Effector memory CD4-positive, alpha-beta T cell (primary cell): Measurements from ENCODE around the gene JAZF1.

ENCODE experiments used
- DNase-seq, 3 donors: peaks; one replicate each; pipeline ENCODE4 v3.0.0-alpha.2; 2020
- H3K27ac ChIP-seq: 2 replicates; pipeline ENCODE4 v1.7.0; 2013; ENCODE audit warnings: mild to moderate bottlenecking, low read length, moderate library complexity; ENCODE audit not compliant: insufficient read depth, poor library complexity, severe bottlenecking
- H3K27me3 ChIP-seq: replicated peaks from 2 replicates; pipeline ENCODE4 v1.7.0; 2013; ENCODE audit warnings: mild to moderate bottlenecking, low read length; ENCODE audit not compliant: insufficient read depth, control insufficient read depth, poor library complexity, severe bottlenecking
- H3K36me3 ChIP-seq: 2 replicates; pipeline ENCODE4 v1.7.0; 2013; ENCODE audit warnings: mild to moderate bottlenecking, low read length, moderate library complexity; ENCODE audit not compliant: control insufficient read depth, insufficient read depth
- H3K4me1 ChIP-seq: 2 replicates; pipeline ENCODE4 v1.7.0; 2013; ENCODE audit warnings: low read length, mild to moderate bottlenecking; ENCODE audit not compliant: control insufficient read depth, insufficient read depth, poor library complexity, severe bottlenecking
- H3K4me3 ChIP-seq: 2 replicates; pipeline ENCODE4 v1.7.0; 2013; ENCODE audit warnings: low read length, low read depth, mild to moderate bottlenecking; ENCODE audit not compliant: insufficient read depth, poor library complexity, severe bottlenecking
- H3K9me3 ChIP-seq: 2 replicates; pipeline ENCODE4 v1.7.0; 2013; ENCODE audit warnings: mild to moderate bottlenecking, low read length, moderate library complexity; ENCODE audit not compliant: control insufficient read depth

The JAZF1 gene

DNA sequence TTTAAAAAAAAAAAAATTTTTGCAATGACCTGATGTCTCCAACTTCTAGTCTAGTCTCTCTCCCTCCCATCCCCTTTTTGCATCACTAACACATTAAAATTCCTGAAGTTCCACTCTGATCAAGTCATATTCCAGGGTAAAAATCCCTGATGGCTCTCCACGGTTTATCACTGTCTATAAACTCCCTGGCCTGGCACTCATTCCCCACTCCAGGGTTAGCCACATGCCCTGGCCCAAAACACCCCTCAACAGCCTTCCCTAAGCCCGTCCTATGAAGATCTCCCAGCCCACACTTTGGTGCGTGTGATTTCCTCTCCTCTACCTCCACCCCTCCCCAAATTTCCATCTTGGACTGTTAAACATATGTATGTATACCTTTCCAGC is 125.4 kb downstream of the JAZF1 start:
- H3K9me3 ChIP-seq = no peaks in the 10 kb centered on the region
- no peaks in the 10 kb centered on the region for H3K36me3 ChIP-seq
- no peak overlapping the region for H3K27ac ChIP-seq
- H3K4me3 ChIP-seq = no peak overlapping the region
- no peaks in the 10 kb centered on the region for H3K4me1 ChIP-seq
- DNase-seq = no peak
- H3K27me3 ChIP-seq = no peaks in the 10 kb centered on the region

DNA sequence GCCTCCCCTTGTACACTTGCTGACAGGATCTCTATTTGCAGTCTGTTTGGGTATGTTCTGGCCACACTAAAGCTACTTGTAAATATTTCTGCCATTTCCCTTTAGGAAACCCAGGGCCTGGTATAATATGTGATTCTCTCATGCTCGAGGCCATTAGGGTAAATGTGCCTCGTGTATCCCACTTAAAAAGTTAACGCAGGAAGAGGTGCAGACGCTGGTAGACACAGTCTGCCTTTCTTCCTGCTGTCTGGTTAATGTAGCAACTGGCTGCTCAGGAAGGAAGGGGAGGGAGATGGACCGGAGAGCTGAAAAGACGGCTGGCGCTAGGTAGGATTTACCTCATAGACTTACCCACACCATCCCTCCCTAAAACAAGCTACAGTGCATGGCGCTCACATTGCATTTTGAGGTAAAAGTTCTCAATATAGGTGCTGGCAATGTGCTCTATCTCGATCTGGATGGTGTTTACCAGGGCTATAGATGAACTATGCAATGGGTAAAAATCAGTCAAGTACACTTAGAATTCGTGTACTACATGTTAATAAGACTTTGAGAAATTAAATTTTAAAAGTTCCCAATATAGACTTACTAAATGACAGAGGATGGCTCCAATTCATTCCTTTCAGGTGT is 125.9 kb downstream of the JAZF1 start:
- H3K4me1 ChIP-seq = no peaks in the 10 kb centered on the region
- H3K27me3 ChIP-seq = no peaks in the 10 kb centered on the region
- no peaks in the 10 kb centered on the region for H3K36me3 ChIP-seq
- DNase-seq = no peak
- no peak overlapping the region for H3K4me3 ChIP-seq
- H3K27ac ChIP-seq = no peak overlapping the region
- no peaks in the 10 kb centered on the region for H3K9me3 ChIP-seq

DNA sequence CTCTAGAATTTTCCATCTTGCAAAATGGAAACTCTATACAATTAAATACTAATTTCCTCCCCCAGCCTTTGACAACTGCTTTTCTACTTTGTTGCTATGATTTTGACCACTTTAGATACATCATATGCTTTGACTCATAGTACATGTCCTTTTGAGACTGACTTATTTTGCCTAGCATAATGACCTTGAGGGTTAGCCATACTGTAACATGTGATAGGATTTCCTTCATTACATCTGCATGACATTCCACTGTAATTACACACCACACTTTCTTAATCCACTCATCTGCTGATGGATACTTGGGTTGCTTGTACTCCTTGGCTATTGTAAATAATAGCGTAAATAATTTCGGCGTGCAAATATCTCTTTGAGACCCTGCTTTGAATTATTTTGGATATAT is 127.7 kb downstream of the JAZF1 start:
- H3K27me3 ChIP-seq = no peaks in the 10 kb centered on the region
- no peaks in the 10 kb centered on the region for H3K9me3 ChIP-seq
- no peak overlapping the region for H3K4me3 ChIP-seq
- no peaks in the 10 kb centered on the region for H3K4me1 ChIP-seq
- H3K36me3 ChIP-seq = no peaks in the 10 kb centered on the region
- H3K27ac ChIP-seq = no peak overlapping the region
- DNase-seq = no peak

DNA sequence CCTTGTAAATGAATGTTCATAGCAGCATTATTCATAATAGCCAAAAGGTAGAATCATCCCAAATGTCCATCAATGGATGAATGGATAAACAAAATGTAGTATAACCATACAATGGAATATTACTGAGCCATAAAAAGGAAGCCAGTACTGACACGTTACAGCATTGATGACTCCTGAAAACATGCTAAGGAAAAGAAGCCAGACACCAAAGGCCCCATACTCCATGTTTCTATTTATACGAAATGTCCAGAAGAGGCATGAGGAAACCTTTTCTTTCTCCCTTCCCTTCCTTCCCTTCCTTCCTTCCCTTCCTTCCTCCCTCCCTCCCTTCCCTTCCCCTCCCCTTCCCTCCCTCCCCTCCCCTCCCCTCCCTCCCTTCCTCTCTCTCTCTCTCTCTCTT is 131.9 kb downstream of the JAZF1 start:
- H3K4me3 ChIP-seq = no peak overlapping the region
- DNase-seq = no peak
- no peaks in the 10 kb centered on the region for H3K36me3 ChIP-seq
- no peaks in the 10 kb centered on the region for H3K9me3 ChIP-seq
- no peaks in the 10 kb centered on the region for H3K4me1 ChIP-seq
- no peak overlapping the region for H3K27ac ChIP-seq
- no peaks in the 10 kb centered on the region for H3K27me3 ChIP-seq

DNA sequence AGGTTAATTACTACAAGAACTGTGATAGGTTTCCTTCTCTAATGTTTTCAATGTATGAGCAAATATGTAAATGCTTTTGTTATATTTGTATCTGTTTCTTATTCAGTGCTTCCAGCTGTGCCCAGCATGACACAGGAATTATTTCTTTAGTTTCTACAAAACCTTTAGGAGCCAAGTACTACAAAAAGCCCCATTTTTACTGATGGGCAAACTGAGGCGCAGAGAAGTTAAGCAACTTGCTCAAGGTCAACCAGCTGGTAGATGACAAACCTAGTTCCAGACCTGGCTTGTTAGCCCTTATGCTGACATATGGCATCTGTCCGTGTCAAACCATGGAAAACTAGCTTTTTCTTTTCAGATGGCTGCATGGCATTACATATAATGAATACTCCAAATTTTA is 134.6 kb downstream of the JAZF1 start:
- no peak overlapping the region for H3K4me3 ChIP-seq
- H3K36me3 ChIP-seq = no peaks in the 10 kb centered on the region
- H3K27ac ChIP-seq = no peak overlapping the region

DNA sequence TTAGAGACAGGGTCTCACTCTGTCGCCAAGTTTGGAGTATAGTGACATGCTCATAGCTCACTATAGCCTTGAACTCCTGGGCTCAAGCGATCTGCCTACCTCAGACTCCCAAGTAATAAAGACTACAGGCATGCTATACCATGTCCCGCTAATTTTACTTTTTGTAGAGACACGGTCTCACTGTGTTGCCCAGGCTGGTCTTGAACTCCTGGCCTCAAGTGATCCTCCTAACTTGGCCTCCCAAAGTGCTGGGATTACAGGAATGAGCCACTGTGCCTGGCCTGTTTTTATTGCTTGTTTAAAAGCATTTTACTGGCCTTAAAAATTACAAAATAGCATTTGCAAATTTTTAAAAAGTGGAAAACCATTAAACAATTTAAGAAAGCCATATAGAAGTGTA is 135.0 kb downstream of the JAZF1 start:
- H3K36me3 ChIP-seq = no peaks in the 10 kb centered on the region
- no peak for DNase-seq
- H3K4me1 ChIP-seq = no peaks in the 10 kb centered on the region
- H3K9me3 ChIP-seq = no peaks in the 10 kb centered on the region
- no peak overlapping the region for H3K27ac ChIP-seq
- no peak overlapping the region for H3K4me3 ChIP-seq
- no peaks in the 10 kb centered on the region for H3K27me3 ChIP-seq

More for the DNA sequence above, 134.6 kb downstream of the JAZF1 start:
- Histone ChIP-seq H3K4me1 (no peaks in the 10 kb centered on the region), H3K9me3 (no peaks in the 10 kb centered on the region), H3K27me3 (no peaks in the 10 kb centered on the region)
- no peak for DNase-seq

DNA sequence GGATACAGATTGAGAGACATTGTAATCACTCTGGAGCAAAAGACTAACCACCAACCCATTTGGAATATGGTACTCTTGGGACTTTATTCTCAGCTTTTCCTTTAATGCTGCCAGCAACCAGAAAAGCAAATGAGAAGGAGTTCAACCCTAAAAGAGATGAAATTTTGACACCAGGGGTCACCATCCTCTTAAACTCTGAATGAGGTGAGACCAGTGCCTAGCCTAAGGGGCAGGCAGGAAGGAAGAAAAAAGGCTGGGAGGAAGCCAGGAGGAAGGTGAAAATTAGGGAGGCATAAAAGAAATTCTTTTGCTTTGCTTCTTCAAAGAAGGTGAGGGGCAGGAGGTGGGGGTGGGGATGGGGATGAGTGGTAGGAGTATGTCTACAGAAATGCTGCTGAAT is 135.8 kb downstream of the JAZF1 start:
- no peak for DNase-seq
- H3K27me3 ChIP-seq = no peaks in the 10 kb centered on the region
- H3K27ac ChIP-seq = no peak overlapping the region

DNA sequence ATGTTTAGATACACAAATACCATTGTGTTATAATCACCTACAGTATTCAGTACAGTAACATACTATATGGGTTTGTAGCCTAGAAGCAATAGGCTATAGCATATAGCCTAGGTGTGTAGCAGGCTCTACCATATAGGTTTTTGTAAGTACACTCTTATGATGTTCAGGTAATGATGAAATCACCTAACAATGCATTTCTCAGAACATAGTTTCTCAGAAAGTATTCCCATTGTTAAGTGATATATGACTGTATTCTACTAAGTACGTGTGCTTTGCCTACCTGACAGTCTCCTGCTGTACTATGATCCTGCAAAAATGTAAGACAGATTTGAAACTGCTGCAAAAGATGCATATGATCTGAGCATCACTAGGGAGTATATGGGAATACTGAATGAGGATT is 137.9 kb downstream of the JAZF1 start:
- Histone ChIP-seq H3K9me3 (no peaks in the 10 kb centered on the region), H3K4me3 (no peak overlapping the region), H3K4me1 (no peaks in the 10 kb centered on the region), H3K36me3 (no peaks in the 10 kb centered on the region), H3K27ac (no peak overlapping the region), H3K27me3 (no peaks in the 10 kb centered on the region)
- DNase-seq = no peak

More for the DNA sequence above, 135.8 kb downstream of the JAZF1 start:
- H3K36me3 ChIP-seq = no peaks in the 10 kb centered on the region
- H3K4me1 ChIP-seq = no peaks in the 10 kb centered on the region
- H3K4me3 ChIP-seq = no peak overlapping the region
- H3K9me3 ChIP-seq = no peaks in the 10 kb centered on the region

DNA sequence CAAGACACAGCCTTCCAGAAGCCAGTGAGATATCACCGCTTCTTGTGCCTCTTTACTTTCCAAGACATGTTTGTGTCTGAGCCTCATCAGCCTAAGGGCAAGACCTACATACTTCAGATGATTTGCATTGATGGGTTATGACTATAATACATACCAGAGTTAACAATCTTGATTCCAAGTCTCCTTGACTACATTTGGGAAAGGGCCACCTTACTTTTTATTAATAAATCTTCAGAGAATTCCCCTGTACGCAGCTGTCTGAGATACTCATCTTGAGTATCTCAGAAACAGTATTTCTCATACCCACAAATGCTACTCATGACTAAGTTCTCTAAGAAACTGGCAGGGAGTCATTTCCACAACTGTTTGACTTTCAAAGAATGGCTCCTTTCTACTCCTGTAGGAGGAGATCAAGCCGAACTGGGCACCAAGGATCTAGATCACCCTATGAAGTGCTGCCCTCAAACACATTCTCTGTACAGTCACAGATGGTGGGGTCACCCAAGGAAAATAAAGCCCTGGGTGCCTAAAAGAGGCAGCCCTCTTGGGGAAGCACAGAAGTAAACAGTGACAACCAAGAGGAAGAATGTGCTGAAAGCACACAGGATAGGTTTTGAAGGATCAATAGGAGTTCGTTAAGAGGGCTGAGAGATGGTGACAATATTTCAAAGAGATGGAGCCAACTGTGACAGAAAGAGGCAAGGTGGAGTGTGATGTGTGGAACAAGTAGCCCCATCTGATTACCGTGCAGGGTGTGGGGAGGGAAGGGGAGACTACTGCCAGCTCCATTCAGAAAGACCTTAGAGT is 138.9 kb downstream of the JAZF1 start:
- no peaks in the 10 kb centered on the region for H3K36me3 ChIP-seq
- no peak overlapping the region for H3K27ac ChIP-seq
- H3K27me3 ChIP-seq = no peaks in the 10 kb centered on the region
- DNase-seq = no peak
- no peak overlapping the region for H3K4me3 ChIP-seq
- H3K4me1 ChIP-seq = no peaks in the 10 kb centered on the region
- no peaks in the 10 kb centered on the region for H3K9me3 ChIP-seq

DNA sequence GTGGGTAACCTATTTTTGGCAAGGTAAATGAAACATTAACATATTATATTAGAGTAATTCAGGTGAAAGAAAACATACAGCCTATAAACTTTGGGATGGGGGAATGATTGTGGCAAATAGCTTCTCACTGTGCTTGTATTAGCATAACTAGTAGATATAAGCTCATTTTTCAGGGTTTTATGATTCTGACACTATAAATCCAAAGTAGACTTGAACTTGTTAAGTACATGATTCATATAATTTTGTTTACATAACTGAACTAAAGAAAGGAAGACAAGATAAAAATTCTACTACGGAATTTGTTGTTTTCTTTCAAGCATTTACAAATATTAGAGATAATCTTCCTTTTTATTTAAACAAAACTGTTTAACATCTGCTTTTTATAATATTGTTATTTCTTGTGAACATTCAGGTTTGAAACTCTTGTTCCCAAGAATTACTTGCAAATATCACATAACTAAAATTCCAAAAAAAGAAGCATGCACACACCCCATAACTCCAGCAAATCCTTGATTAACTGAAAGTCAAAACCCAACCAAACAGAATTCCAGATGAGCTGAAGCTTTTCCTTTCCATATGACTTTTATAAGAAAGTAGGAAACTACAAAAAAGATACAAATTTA is 142.3 kb downstream of the JAZF1 start:
- H3K36me3 ChIP-seq = no peaks in the 10 kb centered on the region
- no peaks in the 10 kb centered on the region for H3K27me3 ChIP-seq
- DNase-seq = no peak
- no peaks in the 10 kb centered on the region for H3K4me1 ChIP-seq
- no peaks in the 10 kb centered on the region for H3K9me3 ChIP-seq
- H3K4me3 ChIP-seq = no peak overlapping the region
- no peak overlapping the region for H3K27ac ChIP-seq
